Kidney (tissue), 14 donors: Measurements from ENCODE around the gene C19orf12. TPM values are rescaled to one million over a fixed set of nuclear protein-coding genes. Genes with fewer than 3 reads are reported as not detected.

ENCODE experiments used
- DNase-seq, 5 donors: peaks; one replicate each; pipeline ENCODE4 v3.0.0-alpha.2; 2013 to 2020
- FAIRE-seq: peaks from 2 replicates; lab custom pipeline; 2012; peaks lifted over from hg19 to GRCh38; lab: Jason Lieb, UNC
- H3K27ac ChIP-seq, 2 donors: one replicate each; pipeline ENCODE4 v1.7.0; 2013; ENCODE audit warnings: low read depth in 2 of 2, low read length in 2 of 2, inconsistent platforms in 1 of 2
- H3K27me3 ChIP-seq: one replicate; pipeline ENCODE4 v1.7.1; 2013; ENCODE audit warnings: low read length, inconsistent platforms; ENCODE audit not compliant: control insufficient read depth, insufficient read depth
- H3K36me3 ChIP-seq, 3 donors: one replicate each; pipeline versions ENCODE4 v1.7.0 to v1.7.1; 2013; ENCODE audit warnings: low read length in 3 of 3, control low read depth in 1 of 3, inconsistent platforms in 1 of 3; ENCODE audit not compliant: insufficient read depth in 3 of 3, control insufficient read depth in 2 of 3
- H3K4me1 ChIP-seq, 3 donors: one replicate each; pipeline versions ENCODE4 v1.7.0 to v1.7.1; 2013; ENCODE audit warnings: low read length in 3 of 3, inconsistent platforms in 1 of 3, low read depth in 1 of 3; ENCODE audit not compliant: control insufficient read depth in 2 of 3, insufficient read depth in 2 of 3
- H3K4me3 ChIP-seq, 3 donors: one replicate each; pipeline versions ENCODE4 v1.7.0 to v1.8.1; 2013; ENCODE audit warnings: low read length in 3 of 3, control low read depth in 1 of 3, inconsistent platforms in 1 of 3
- H3K9ac ChIP-seq, 3 donors: one replicate each; pipeline versions ENCODE4 v1.7.0 to v1.7.1; 2013; ENCODE audit warnings: low read length in 3 of 3, control low read depth in 1 of 3, inconsistent platforms in 1 of 3
- H3K9me3 ChIP-seq, 3 donors: one replicate each; pipeline versions ENCODE4 v1.7.0 to v1.7.1; 2013; ENCODE audit warnings: low read length in 3 of 3, control low read depth in 1 of 3, inconsistent platforms in 1 of 3; ENCODE audit not compliant: control insufficient read depth in 2 of 3, insufficient read depth in 1 of 3
- intact Hi-C: fragments of 100-400 bp; cut with DNase I; formaldehyde crosslinking; loops from one replicate; pipeline ENCODE4 v1.11.1; 2022
- polyA plus RNA-seq: library from polyadenylated mRNA; stranded (reverse); fragments of 350-450 nt; fragmentation: Illumina TruSeq; extraction: RNeasy Lipid Tissue Mini Kit (QIAGEN cat#74804); gene quantifications from one replicate; pipeline ENCODE4 v1.2.3, GENCODE V29; 2014; ENCODE audit warnings: low read depth, low replicate concordance; ENCODE audit not compliant: insufficient read depth
- total RNA-seq: library from RNA; stranded (reverse); fragmentation: NEBNext Ultra II Directional; extraction: Animal tissue kit (Norgen Biotek cat#: 25700); gene quantifications from one replicate; pipeline ENCODE4 v1.2.1, GENCODE V29; 2021
- TF ChIP-seq, protein P1 (sequence below): IDR thresholded peaks from 3 replicates; pipeline ENCODE4 v1.5.1; 2012; ENCODE audit warnings: mild to moderate bottlenecking, moderate library complexity, borderline replicate concordance; ENCODE audit not compliant: insufficient read depth; ENCODE audit errors: extremely low read depth
- donor health status: control.
- donor health status: control.
- donor health status: control.
- donor health status: control.
- donor health status: control.
- donor health status: DM: yes; HTN: yes; CAD: no.
- donor health status: Normal renal cell carcinoma (clear cell type).

The C19orf12 gene
- total and polyA plus RNA-seq, 2 donors from 2014 or later, result 21.2 to 27.1 TPM

- no peak overlapping the region for H3K27ac ChIP-seq
- peaks cover 0 to 9% (median 0%) of the 10 kb centered on the region in 3 donors for H3K4me1 ChIP-seq
- H3K9me3 ChIP-seq, result no peaks in the 10 kb centered on the region
- H3K36me3 ChIP-seq, result no peaks in the 10 kb centered on the region
- FAIRE-seq (no peak), DNase-seq (no peak)
- no peak overlapping the region for H3K4me3 ChIP-seq
- intact Hi-C loops, result no loop called here
- TF ChIP-seq, protein P1, sequence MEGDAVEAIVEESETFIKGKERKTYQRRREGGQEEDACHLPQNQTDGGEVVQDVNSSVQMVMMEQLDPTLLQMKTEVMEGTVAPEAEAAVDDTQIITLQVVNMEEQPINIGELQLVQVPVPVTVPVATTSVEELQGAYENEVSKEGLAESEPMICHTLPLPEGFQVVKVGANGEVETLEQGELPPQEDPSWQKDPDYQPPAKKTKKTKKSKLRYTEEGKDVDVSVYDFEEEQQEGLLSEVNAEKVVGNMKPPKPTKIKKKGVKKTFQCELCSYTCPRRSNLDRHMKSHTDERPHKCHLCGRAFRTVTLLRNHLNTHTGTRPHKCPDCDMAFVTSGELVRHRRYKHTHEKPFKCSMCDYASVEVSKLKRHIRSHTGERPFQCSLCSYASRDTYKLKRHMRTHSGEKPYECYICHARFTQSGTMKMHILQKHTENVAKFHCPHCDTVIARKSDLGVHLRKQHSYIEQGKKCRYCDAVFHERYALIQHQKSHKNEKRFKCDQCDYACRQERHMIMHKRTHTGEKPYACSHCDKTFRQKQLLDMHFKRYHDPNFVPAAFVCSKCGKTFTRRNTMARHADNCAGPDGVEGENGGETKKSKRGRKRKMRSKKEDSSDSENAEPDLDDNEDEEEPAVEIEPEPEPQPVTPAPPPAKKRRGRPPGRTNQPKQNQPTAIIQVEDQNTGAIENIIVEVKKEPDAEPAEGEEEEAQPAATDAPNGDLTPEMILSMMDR, result no peak
- no peak overlapping the region for H3K9ac ChIP-seq
- no peaks in the 10 kb centered on the region for H3K27me3 ChIP-seq
Measured at GRCh38 chr19:29660835-29661234, 54.2 kb downstream of the C19orf12 start.

DNA sequence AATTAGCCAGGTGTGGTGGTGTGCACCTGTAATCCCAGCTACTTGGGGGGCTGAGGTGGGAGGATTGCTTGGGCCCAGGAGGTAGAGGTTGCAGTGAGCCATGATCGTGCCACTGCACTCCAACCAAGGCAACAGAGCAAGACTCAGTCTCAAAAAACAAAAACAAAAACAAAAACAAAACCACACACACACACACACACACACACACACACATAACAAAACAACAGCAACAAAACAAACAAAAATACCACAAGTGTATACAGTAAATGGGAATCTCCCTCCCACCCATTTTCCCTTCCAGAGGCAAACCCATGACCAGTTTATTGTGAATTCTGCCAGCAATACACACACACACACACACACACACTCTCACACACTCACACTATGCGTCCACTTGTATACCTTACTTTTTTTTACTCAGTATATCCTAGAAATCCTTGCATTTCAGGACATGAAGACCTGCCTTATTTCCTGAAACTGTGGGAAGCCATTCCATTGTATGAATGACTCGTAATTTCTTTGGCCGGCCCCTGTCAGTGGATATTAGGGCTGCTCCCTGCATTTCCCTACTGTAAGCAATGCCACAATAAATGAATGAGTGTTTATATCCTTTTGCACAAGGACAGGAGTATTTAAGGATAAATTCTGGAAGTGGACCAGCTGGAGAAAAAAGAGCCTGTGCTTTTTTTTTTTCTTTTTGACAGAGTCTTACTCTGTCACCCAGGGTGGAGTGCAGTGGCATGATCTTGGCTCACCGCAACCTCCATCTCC, 56.7 kb downstream of the C19orf12 start:
- intact Hi-C loops, result no loop called here
- no peaks in the 10 kb centered on the region for H3K36me3 ChIP-seq
- TF ChIP-seq, protein P1, result no peak
- peaks cover 0 to 4% (median 0%) of the 10 kb centered on the region in 3 donors for H3K4me1 ChIP-seq
- H3K27ac ChIP-seq, result no peak overlapping the region
- no peak for FAIRE-seq
- H3K9ac ChIP-seq, result no peak overlapping the region
- no peak overlapping the region for H3K4me3 ChIP-seq
- peaks cover 0 to 6% (median 0%) of the 10 kb centered on the region in 3 donors for H3K9me3 ChIP-seq
- no peaks in the 10 kb centered on the region for H3K27me3 ChIP-seq
- DNase-seq, result no peak

DNA sequence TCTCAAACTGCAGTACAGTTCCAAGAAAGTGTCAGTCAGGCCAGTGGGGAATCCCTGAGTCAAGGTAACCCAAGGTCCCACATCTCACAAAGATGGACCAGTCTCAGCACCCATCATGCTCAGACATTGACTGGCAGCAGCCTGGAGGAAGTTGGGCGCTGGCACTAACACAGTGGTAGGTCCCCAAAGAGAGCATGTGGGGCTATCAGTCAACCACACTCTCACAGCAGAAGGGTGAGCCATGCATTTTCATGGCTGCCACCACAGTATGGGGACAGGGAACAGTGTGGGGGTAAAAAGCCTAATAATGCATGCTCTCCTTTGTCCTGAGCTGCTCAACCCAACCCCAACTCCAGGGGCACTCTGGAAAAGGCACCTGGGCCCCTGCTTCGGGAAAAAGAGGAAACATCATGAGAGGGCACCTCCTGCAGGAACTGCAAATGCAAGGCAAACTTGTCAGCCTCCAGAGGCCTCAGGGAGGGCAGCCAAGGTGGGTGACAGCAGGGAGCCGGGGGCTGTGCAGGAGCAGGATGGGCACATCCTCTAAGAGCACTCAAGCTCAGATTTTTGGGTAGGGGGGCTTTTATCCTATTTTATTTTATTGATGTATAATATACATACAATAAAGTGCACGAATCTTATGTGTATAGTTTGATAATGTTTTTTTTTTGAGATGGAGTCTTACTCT, 59.3 kb downstream of the C19orf12 start:
- no peaks in the 10 kb centered on the region for H3K27me3 ChIP-seq
- intact Hi-C loops, result no loop called here
- TF ChIP-seq, protein P1, result no peak
- no peak for FAIRE-seq
- H3K9ac ChIP-seq, result no peak overlapping the region
- H3K36me3 ChIP-seq, result no peaks in the 10 kb centered on the region
- no peak overlapping the region for H3K4me3 ChIP-seq
- peaks cover 0 to 6% (median 0%) of the 10 kb centered on the region in 3 donors for H3K9me3 ChIP-seq
- H3K4me1 ChIP-seq, result no peaks in the 10 kb centered on the region
- no peak overlapping the region for H3K27ac ChIP-seq
- DNase-seq, result no peak
